Activated naive CD4-positive, alpha-beta T cell treated with anti-CD3 and anti-CD28 coated beads, Interleukin-2, amount 50 U/mL, for 24 hours (primary cell): ENCODE results near the gene DIS3L2.
"Not testable (repeated sequence)": the region's sequence is repeated elsewhere in the genome, so short reads cannot be mapped to it uniquely, and the experiment has no call there.

Experiments
- H3K27ac Mint-ChIP-seq: one replicate; pipeline ENCODE4 v1.8.0; 2021; ENCODE audit warnings: mild to moderate bottlenecking, mixed read lengths
- H3K27me3 Mint-ChIP-seq: one replicate; pipeline ENCODE4 v1.8.0; 2021; ENCODE audit warnings: mixed read lengths
- H3K36me3 Mint-ChIP-seq: one replicate; pipeline ENCODE4 v1.8.0; 2021; ENCODE audit warnings: mixed read lengths
- H3K4me1 Mint-ChIP-seq: one replicate; pipeline ENCODE4 v1.8.0; 2021; ENCODE audit warnings: mixed read lengths
- H3K4me3 Mint-ChIP-seq: one replicate; pipeline ENCODE4 v1.8.0; 2021; ENCODE audit warnings: mild to moderate bottlenecking, mixed read lengths
- H3K9me3 Mint-ChIP-seq: one replicate; pipeline ENCODE4 v1.8.0; 2021; ENCODE audit warnings: mixed read lengths

DIS3L2 gene

GRCh38 chr2:232362174-232362900 lies 400.8 kb downstream of the DIS3L2 start:
- Mint-ChIP-seq H3K9me3 (no peaks in the 10 kb centered on the region), H3K36me3 (no peaks in the 10 kb centered on the region), H3K4me3 (peak overlapping the region; percentile 19), H3K27ac (no peak overlapping the region), H3K27me3 (no peaks in the 10 kb centered on the region), H3K4me1 (peaks cover 30% of the 10 kb centered on the region)

- H3K36me3 Mint-ChIP-seq, H3K27me3 Mint-ChIP-seq, H3K9me3 Mint-ChIP-seq, H3K27ac Mint-ChIP-seq: not testable (repeated sequence)
- peak overlapping the region; percentile 88 for H3K4me3 Mint-ChIP-seq
- peaks cover 30% of the 10 kb centered on the region for H3K4me1 Mint-ChIP-seq
Measured at GRCh38 chr2:232363064-232363783, 401.7 kb downstream of the DIS3L2 start.

DNA sequence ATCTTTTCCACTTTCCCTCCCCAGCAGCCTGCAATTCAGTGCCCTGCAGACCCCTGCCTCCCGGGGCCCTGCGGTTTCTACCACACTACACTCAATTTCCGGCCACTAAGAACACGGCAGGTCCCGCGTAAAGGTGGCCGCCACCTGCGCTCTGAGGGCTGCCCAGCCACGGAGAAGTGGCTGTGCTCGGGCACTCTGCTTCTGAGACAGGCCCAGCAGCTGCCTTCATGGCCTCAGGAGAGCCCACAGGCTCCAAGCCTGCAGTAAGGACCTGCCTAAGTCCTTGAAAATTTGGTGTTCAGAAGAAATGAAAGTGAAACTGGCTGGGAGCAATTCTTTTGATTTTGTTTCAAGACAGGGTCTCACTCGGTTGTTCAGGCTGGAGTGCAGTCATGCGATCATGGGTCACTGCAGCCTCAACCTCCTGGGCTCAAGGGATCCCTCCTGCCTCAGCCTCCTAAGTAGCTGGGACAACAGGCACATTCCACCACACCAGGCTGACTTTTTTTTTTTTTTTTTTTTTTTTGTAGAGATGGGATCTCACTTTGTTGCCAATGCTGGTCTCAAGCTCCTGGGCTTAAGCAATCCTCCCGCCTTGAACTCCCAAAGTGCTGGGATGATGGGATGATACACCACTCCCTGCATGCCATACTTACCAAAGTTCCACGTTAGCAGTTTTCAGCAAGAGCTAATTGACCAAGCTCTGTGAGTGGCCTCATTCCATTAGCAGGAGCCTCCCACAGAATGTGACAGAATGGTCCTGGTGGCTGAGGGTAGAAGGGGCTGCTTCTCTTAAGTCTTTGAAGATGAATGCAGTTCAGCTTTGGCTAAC lies 402.5 kb downstream of the DIS3L2 start:
- Mint-ChIP-seq H3K4me3 (peak overlapping the region; percentile 88), H3K9me3 (no peaks in the 10 kb centered on the region), H3K4me1 (peaks cover 30% of the 10 kb centered on the region), H3K27ac (peak overlapping the region; percentile 75), H3K36me3 (no peaks in the 10 kb centered on the region), H3K27me3 (no peaks in the 10 kb centered on the region)

DNA sequence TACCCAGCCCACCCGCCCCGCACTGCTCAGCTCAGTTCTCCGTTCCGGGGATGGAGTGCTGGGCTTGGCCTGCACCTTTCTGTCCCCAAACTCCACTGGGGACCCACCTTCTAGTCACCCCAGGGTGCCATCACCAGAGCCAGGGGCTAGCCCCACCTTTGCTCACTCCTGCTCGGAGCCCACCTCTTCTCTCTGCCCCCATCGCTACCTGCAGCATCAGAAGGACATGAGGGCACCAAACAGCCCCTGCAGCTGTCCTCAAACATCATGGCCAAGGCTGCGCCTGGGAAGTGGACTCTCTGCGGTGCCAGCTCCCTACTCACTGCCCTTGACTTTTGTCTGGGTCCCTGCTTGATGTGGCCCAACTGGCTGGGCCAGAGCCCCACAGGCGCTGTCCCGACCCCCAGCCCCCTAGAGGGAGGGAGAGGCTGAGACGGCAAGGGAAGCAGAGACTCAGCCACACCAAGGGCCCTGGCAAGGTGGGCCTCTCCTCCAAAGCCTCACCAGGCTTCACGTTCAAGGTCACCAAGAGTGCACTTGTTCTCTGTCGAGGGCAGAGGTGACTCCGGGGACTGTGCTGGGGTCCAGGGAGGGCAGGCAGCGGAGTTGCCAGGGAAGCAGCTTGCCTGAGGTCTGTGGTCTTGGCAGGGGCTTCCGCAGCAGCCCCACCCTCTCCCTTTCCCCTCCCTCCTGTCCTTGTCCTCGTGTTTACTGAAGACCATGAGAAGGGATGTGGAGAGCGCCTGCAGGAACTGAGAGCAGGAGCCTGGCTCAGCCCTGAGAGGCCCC lies 403.5 kb downstream of the DIS3L2 start:
- not testable (repeated sequence) for H3K9me3 Mint-ChIP-seq, H3K27ac Mint-ChIP-seq, H3K36me3 Mint-ChIP-seq, H3K27me3 Mint-ChIP-seq
- Mint-ChIP-seq H3K4me1 (peaks cover 30% of the 10 kb centered on the region), H3K4me3 (peak overlapping the region; percentile 19)

GRCh38 chr2:232365621-232366321 lies 404.3 kb downstream of the DIS3L2 start:
- H3K9me3 Mint-ChIP-seq = no peaks in the 10 kb centered on the region
- no peaks in the 10 kb centered on the region for H3K27me3 Mint-ChIP-seq
- H3K36me3 Mint-ChIP-seq = no peaks in the 10 kb centered on the region
- peaks cover 30% of the 10 kb centered on the region for H3K4me1 Mint-ChIP-seq
- no peak overlapping the region for H3K27ac Mint-ChIP-seq
- no peak overlapping the region for H3K4me3 Mint-ChIP-seq

DNA sequence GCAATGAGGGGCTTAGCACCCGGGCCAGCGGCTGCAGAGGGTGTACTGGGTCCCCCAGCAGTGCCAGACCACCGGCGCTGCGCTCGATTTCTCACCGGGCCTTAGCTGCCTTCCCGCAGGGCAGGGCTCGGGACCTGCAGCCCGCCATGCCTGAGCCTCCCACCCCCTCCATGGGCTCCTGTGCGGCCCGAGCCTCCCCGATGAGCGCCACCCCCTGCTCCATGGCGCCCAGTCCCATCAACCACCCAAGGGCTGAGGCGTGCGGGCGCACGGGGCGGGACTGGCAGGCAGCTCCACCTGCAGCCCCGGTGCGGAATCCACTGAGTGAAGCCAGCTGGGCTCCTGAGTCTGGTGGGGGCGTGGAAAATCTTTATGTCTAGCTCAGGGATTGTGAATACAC lies 404.9 kb downstream of the DIS3L2 start:
- not testable (repeated sequence) for H3K4me3 Mint-ChIP-seq, H3K36me3 Mint-ChIP-seq, H3K27me3 Mint-ChIP-seq, H3K27ac Mint-ChIP-seq, H3K9me3 Mint-ChIP-seq
- peaks cover 30% of the 10 kb centered on the region for H3K4me1 Mint-ChIP-seq

- no peak overlapping the region for H3K4me3 Mint-ChIP-seq
- H3K27me3 Mint-ChIP-seq = no peaks in the 10 kb centered on the region
- H3K4me1 Mint-ChIP-seq = peaks cover 30% of the 10 kb centered on the region
- H3K27ac Mint-ChIP-seq = no peak overlapping the region
- no peaks in the 10 kb centered on the region for H3K9me3 Mint-ChIP-seq
- H3K36me3 Mint-ChIP-seq = no peaks in the 10 kb centered on the region
Measured at GRCh38 chr2:232367016-232367415, 405.5 kb downstream of the DIS3L2 start.

- Mint-ChIP-seq H3K4me1 (peaks cover 23% of the 10 kb centered on the region), H3K4me3 (no peak overlapping the region), H3K9me3 (no peaks in the 10 kb centered on the region), H3K27me3 (no peaks in the 10 kb centered on the region), H3K27ac (no peak overlapping the region), H3K36me3 (no peaks in the 10 kb centered on the region)
Measured at GRCh38 chr2:232367591-232368233, 406.2 kb downstream of the DIS3L2 start.

- H3K4me1 Mint-ChIP-seq = peaks cover 19% of the 10 kb centered on the region
- H3K27ac Mint-ChIP-seq = no peak overlapping the region
- H3K9me3 Mint-ChIP-seq = no peaks in the 10 kb centered on the region
- H3K36me3 Mint-ChIP-seq = no peaks in the 10 kb centered on the region
- no peak overlapping the region for H3K4me3 Mint-ChIP-seq
- H3K27me3 Mint-ChIP-seq = no peaks in the 10 kb centered on the region
Measured at GRCh38 chr2:232368311-232368731, 406.8 kb downstream of the DIS3L2 start.

DNA sequence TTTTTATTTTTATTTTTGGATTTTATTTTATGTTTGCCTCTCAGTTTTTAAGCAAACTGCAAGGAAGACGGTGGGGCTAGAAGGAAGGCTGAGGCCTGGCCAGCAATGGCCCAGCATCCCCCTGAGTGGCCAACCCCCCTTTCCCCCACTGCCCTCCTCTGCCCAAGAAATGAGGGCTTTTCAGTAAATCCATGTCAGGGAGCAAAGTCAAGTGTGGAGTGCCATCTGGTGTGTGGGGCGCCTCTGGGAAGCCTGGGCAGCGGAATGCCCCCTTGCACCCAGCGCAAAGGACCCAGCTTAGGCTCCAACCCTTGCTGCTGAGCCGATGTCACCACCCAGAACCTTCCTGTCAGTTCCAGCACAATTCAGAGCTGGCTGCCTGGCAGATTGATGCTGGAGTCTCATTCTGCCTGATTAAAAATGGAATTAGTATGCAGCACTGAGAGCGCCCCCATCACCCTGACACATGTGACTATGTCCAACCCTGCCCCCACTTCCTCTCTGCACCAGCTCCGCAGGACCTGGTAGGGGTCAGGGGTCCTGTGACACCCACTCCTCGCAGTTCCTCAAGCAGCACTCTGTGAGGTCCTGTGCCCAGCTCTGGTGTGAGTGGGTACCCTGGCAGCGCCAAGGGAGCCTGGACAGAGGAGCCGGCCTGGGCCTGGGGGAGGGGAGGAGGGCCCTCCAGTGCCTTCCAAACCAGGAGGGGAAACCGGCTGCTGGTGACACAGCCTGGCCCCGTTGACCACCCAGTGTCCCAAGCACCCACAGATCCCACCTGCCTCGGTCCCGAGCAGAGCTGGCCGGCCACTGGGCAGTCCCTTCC lies 407.8 kb downstream of the DIS3L2 start:
- no peaks in the 10 kb centered on the region for H3K36me3 Mint-ChIP-seq
- peaks cover 9% of the 10 kb centered on the region for H3K4me1 Mint-ChIP-seq
- no peaks in the 10 kb centered on the region for H3K27me3 Mint-ChIP-seq
- H3K9me3 Mint-ChIP-seq = no peaks in the 10 kb centered on the region
- H3K27ac Mint-ChIP-seq = no peak overlapping the region
- H3K4me3 Mint-ChIP-seq = no peak overlapping the region

- not testable (repeated sequence) for H3K9me3 Mint-ChIP-seq, H3K36me3 Mint-ChIP-seq, H3K27me3 Mint-ChIP-seq, H3K27ac Mint-ChIP-seq, H3K4me3 Mint-ChIP-seq, H3K4me1 Mint-ChIP-seq
Measured at GRCh38 chr2:232370007-232370406, 408.5 kb downstream of the DIS3L2 start.

DNA sequence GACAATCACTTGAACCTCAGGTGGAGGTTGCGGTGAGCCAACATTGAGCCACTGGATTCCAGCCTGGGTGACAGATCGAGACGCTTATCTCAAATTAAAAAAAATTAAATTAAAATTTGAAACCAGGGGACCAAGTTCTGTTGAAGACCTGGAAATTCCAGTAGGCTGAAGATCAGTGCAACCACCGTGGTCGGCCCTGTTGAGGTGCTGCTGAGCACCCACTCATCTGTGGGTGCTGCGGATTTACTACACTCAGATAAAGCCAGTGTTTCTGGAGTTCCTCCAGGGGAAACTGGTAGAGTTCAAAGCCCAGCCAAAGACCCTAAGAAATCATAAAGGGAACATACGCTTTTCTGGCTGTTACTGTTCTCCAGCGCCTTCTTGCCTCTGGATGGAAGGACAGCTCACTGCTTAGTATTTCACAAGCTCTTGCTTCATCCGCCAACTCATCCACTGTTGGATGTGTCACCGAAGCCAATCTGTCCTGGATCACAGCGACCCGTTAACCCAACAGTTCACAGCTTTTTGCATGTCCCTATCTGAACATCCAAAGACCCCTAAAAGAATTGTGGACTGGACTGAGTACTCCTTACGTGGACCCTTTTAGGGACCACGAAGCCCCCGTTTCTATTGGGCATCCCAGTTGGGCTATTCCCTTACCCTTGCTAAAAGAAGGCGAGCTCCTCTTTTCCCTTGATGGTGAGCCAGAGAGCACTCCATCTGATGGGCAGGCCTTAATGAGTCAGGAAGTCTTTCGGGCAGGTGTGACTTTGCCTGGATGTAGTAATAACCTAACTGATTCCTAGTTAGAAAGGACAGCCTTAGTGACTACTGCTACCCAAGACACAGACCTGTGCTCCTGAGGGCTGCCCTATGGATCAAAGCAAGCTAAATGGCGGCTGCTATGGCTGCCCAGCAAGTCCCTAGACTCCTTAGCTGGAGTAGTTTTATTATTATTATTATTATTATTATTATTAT lies 411.0 kb downstream of the DIS3L2 start:
- no peaks in the 10 kb centered on the region for H3K36me3 Mint-ChIP-seq
- no peaks in the 10 kb centered on the region for H3K27me3 Mint-ChIP-seq
- no peaks in the 10 kb centered on the region for H3K9me3 Mint-ChIP-seq
- H3K27ac Mint-ChIP-seq = no peak overlapping the region
- no peaks in the 10 kb centered on the region for H3K4me1 Mint-ChIP-seq
- no peak overlapping the region for H3K4me3 Mint-ChIP-seq

- no peaks in the 10 kb centered on the region for H3K36me3 Mint-ChIP-seq
- no peaks in the 10 kb centered on the region for H3K4me1 Mint-ChIP-seq
- H3K27ac Mint-ChIP-seq = no peak overlapping the region
- H3K27me3 Mint-ChIP-seq = no peaks in the 10 kb centered on the region
- no peaks in the 10 kb centered on the region for H3K9me3 Mint-ChIP-seq
- no peak overlapping the region for H3K4me3 Mint-ChIP-seq
Measured at GRCh38 chr2:232374356-232374755, 412.8 kb downstream of the DIS3L2 start.
